Islet precursor cell (in vitro differentiated cells): ENCODE measurements around the gene SHISA8.
"Not testable (repeated sequence)": the region's sequence is repeated elsewhere in the genome, so short reads cannot be mapped to it uniquely, and the experiment has no call there.

Source experiments
- DNase-seq: peaks from one replicate; pipeline ENCODE4 v3.0.0-alpha.2; 2018

The SHISA8 gene

DNA sequence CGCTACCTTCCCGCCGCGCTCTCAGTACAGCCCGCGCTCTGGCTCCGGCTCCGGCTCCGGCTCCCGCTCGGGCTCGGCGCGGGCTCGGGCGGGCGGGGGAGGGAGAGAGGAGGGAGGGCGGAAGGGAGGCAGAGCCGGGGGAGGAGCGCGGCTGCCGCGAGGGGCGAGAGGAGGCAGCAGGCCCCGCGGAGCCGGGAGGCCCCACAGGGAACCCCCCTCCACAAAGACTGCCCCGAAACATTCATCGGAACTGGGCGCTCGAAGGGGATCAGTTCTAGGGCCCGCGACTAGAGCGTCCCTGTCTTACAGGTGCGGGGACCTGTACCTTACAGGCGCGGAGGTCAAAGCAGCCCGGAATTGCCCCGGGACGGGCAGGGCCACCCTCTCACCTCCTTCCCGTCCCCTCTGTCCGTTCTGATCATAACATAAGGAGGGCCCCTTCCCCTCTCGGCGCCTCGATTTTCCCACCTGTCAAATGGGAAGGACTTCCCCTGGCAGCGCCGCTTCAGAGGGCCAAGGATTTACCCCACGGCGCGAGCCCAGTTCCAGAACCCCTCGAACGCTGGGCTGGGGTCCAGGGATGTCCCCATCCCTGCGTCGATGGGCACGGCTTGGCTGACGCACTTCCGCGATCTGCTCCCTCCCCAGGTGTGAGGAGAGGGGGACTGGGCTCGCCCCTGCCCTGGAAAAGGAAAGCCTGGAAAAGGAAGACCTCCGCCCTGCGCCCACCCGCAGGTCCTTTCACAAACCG is at the start of gene SHISA8:
Gene SHISA8 (minus strand): TSS at position 40 of the 751 bp plus-strand sequence. CDS start 407 bp downstream, outside the sequence.
- DNase-seq: peak; percentile 71

DNA sequence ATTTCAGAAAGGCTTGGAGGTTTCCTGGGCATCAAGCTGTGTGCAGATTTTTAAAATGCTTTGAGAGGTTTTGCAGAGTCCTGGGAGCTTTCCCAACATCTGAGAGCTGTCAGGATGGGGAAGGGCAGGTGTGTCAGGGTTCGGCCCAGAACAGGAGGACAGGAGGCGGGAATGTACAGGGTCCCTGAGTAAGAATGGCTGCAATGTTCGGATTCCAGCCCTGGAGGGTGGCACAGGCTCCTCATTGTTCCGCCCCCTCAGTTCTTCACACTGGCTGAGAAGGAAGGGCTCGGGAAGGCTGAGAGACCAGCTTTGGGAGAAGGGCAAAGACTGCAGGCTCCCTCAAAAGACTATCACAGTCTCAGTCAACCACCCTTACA is 49.2 kb upstream of the SHISA8 start:
- no peak for DNase-seq

DNA sequence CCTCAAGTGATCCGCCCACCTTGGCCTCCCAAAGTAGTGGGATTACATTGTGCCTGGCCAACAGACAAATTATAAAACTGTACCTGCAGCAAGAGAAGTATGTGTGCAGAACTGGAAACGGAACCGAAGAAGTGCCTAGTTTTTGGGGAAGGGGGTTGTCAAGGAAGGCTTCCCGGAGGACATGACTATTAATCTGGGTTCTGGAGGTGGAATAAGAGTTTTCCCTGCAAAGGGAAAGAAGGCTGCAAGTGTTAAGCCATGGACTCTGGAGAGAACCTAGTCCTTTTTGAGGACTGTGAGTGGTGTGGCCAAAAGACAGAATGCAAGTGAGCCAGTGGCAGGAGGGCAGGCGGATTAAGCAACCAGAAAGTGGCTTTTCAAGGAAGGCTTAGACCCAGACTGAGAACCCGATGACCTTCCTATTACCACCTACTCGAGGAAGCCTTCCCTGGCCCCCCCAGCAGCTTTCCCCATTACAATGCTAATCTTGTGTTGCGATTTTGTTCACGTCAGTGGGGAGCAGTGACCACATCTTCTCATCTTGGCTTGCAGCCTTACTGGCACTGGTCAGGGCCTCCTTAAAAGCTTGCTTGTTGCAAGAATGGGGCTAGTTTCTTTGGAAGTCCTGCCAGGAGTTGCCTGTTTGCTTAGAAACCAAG is 48.7 kb upstream of the SHISA8 start:
- DNase-seq: no peak

DNA sequence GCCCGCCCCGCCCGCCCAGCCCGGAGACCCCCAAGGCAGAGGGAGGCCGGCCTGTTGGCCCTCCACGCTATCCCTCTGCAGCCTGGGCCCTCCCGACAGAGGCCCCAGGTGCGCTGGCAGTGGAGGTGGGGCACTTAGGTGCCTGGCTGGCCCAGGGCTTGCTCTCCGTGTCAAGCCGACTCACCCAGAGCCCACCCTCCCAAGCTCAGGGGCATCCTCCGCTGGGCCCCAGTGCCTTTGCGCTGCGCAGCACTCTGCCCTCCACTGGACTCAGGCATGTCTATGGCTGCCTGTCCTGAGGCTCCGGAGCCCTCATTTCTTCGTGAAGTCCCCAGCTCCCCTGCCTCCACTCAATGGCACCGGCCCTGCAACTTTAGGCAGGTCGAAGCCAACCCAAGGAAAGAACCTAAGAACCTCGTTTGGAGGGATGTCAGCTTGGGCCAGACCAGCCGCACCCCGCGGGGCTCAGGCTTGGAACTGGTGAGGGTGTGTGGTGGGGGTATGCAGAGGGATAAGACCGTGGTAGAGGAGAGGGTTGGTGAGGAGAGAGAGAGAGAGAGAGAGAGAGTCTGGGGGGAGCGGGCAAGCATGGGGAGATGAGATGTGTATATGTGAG is 43.2 kb upstream of the SHISA8 start:
- no peak for DNase-seq

DNA sequence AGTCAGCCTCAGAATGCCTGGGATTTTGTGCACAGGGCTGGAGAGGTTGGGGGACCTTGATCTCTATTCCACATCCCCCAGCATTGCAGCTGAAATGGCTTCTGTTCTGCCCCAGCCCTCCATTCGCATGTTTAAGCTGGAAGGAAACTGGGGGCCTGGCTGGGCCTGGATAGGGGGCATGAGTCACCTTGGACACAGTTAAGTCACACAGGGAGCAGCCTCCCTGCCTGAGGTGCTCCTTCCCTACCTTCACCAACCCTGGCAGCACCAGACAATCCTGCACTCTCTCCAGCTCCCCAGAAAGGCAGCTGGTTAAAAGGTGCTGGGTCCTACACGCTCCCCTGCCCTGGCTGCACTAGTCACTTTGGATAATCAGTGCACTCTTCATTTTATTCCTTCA is 37.8 kb upstream of the SHISA8 start:
- no peak for DNase-seq

DNA sequence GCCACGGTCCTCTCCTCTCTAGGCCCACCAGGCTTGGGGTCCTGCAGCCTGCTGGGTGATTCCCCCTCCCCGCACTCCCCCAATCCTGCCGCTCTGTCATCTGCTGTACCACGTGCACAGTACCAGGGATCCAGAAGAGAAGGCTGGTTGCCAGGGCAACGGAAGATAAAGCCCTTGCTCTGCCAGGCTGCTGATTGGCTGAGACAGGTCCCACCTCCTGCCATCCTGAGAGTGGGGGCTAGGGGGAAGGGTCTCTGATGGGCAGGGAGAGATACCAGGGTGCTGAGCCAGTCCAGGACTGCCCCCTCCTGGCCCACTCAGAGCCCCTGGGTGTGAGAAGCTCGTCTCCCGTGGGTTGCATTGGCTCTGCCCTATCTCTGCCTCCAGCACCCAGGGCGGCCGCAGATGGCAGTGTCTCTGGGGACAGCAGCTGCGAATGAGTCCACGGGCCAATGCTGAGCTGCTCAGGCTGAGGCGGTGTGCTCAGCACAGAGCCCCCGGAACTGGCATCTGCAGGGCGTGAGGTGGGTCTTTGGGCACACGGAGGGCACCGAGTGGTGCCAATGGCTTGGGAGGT is 37.1 kb upstream of the SHISA8 start, which contains the start of gene SMIM45:
Gene SMIM45 (plus strand): TSS at position 253 of the 577 bp plus-strand sequence.
- DNase-seq: no peak

DNA sequence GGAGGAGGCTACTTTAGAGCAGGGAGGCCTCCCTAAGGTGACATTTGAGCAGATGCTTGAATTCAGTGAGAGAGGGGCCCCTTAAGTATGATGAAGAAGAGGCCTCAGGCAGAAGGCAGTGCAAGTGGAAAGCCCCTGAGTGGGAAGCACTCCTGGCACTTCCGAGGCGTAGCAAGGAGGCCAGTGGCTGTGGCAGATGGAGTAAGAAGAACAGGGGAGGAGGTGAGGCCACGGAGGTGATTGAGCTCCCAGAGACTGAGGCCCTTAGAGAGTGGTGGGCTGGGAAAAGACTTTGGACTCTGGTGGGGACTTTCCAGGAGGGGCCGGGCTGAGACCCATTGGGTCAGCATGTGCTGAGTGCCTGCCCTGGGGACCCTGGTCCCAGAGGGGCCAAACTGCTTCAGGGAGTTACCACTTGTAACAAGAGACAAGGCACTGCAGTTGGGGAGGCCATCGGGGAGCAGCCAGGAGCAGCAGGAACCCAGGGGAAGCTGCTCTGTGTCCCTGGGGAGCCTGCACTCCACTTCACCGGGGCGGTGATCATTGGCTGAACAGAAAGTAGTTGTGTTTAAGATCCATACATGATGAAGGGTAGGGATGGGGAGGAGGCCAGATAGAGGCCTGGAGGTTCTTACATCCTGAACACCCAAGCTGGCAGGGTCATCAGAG is 34.6 kb upstream of the SHISA8 start:
- DNase-seq: no peak

DNA sequence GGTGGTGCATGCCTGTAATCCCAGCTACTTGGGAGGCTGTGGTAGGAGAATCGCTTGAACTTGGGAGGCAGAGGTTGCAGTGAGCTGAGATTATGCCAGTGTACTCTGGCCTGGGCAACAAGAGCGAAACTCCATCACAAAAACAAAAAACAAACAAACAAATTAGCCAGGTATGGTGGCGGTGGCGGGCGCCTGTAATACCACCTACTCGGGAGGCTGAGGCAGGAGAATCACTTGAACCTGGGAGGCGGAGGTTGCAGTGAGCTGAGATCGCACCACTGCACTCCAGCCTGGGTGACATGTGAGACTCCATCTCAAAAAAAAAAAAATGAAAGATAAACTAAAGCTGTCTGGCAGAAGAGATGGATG is 34.0 kb upstream of the SHISA8 start:
- DNase-seq: not testable (repeated sequence)

DNA sequence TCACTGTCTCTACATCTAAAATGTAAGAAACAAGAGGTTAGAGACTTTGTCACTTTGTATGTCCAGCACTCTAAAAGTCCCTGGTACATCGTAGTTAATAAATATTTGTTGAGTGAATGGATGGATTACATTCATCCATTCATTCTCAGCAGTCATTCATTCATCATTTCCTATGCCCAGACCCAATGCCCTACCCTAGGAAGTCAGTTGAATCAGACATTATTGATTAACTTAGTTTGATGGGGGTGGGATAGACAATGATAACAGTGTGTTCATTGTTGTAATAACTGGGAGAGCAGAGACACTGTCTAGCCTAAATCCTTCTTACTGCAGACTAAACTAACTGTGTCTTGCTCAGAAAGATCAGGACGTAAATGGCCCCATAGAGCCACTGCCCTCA is 33.3 kb upstream of the SHISA8 start:
- DNase-seq: no peak

DNA sequence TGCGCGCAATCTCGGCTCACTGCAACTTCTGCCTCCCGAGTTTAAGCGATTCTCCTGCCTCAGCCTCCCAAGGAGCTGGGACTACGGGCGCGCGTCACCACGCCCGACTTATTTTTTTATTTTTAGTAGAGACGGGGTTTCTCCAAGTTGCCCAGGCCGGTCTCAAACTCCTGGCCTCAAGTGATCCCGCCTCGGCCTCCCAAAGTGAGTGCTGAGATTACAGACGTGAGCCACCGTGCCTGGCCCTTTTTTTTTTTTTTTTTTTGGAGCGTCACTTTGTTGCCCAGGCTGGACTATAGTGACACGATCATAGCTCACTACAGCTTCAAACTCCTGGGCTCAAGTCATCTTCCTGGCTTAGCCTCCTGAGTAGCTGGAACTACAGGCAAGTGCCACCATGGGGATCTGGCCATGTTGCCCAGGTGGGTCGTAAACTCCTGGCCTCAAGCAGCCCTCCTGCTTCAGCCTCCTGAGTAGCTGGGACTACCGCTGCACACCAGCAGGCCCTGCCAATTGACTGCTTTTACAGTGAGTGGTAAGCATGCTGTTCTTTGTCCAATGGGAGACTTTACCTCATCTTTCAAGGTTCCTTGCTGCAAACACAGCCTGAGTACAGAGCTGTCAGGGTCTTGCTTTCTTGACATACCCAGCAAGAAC is 32.7 kb upstream of the SHISA8 start:
- DNase-seq: no peak

DNA sequence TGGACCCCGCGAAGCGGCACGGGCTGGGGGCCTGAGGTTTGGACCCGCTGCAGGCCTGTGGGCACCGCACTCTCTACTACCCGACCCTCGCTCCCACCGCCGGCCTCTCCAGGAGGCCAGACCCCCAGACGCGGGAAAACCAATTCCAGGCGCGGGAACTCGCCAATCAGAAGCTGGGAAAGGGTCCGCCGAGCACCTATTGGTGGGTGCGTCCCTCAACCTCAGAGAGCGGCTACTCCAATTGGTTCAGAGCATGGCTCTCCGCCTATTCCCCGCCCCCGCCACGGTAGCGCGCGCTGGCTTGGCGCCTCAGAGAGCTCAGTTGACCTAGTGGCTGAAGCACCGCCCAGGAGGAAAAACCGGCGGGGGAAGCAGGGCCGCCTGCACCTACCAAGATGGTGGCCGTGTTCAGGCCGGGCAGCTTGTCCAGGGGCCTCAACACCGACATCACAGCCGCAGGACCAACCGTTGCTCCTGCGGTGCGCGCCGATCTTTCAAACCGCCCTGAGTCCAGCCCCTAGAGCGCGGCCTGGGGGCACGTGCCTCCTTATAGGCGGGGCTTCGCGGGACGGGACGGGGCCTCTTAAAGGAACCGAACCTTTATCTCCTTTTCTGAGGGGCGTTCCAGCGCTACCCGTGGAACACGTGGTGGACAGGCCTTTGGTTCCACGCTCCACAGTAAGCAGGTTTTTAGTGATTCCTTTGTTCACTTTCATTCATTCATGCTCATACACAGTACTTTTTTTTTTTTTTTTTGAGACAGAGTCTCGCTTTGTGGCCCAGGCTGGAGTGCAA is 32.0 kb upstream of the SHISA8 start, which contains the start of gene CENPM:
Gene CENPM (minus strand): TSS at position 524 of the 795 bp plus-strand sequence. CDS start 76 bp downstream, at position 448.
- peak; percentile 99 for DNase-seq

DNA sequence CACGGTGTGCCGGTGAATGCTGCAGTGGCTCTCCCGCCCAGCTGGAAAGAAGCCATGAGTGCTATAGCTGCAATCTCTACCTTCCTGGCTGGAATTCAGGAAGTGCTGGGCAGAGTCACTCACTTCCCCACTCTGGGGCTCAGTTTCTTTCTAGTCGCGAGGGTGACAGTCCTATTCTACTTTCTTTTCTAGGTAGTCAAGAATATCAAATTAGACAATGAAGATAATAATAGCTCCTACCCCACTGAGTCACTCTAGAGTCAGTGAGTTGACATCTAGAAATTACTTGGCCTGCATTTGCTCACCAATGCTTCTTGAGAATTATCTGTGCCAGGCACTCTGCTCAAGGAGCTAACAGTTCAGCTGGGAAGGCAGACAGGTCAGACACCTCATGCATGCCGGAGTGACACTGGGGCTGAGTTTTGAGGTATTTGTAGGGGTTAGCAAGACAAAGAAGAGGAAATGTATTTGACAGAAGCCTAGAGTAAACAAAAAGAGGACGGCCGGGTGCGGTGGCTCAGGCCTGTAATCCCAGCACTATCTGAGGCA is 28.9 kb upstream of the SHISA8 start:
- DNase-seq: no peak

DNA sequence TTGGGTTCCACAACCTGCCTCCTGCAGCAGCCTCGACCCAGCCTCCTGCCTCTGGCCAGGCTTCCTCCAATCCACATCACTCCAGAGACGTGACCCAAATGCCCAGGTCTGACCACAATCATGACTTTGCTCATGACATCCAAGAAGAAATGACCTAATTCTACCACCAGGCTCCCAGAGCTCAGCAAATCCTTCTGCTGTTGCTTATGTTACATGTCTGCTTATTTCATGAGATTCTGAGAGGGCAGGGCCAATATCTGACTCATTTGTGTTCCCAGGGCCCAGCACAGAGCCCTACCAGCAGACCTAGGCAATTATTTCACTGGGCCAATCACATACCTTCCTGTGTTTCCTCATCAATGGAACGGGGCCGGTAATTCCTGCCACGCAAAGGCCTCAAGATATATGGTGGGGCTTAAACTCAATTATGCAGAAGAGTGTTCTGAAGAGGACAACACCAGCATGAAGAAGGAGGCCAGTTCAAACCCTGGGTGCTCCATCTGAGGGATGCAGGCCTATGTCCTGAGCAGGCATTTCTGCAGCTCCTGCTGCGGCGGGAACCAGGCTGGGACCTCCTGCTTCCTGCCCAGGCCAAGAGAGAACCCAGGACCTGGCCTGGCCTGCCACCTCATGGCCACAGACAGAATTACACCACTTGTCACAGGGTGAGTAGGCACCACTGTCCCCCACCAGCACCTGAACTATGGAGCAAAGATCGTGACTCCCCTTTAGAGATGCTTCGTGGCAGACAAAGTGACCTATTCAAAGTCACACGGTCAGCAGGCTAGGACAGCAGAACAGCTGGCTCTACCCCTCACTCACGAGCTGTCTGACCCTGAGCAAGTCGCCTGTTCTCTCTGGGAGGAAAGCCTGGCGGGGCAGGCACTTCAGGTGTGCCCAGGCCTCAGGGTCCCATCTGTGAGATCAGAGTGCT is 26.2 kb upstream of the SHISA8 start:
- DNase-seq: peak; percentile 93

DNA sequence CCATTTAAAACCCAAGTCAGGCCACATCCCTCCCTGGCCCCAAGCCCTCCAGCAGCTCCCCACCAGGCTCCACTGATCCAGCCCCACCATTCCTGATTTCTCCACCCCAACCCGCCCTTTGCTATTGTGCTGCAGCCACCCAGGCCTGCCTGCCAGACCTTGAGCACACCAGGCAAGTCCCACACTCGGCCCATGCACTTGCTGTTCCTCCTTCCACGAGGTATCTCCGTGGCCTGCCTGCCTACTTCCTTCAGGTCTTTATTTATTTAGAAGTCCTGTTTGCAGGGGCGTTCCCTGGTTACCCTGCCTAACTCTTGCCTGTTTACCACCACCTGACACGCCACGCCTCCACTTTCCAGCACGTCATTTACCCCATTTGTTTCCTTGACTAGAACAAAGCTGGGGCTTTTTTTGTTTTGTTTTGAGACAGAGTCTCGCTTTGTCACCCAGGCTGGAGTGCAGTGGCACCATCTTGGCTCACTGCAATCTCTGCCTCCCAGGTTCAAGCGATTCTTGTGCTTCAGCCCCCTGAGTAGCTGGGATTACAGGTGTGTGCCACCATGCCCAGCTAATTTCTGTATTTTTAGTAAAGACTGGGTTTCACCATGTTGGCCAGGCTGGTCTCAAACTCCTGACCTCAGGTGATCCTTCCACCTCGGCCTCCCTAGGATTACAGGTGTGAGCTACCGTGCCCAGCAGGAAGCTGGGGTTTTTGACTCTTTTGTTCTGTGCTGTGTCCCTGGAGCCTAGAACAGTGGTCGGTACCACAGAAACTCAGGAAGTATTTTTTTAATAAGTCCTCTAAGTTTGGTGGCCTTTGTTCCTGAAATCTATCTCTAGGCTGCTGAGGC is 25.3 kb upstream of the SHISA8 start:
- peak; percentile 54 for DNase-seq

DNA sequence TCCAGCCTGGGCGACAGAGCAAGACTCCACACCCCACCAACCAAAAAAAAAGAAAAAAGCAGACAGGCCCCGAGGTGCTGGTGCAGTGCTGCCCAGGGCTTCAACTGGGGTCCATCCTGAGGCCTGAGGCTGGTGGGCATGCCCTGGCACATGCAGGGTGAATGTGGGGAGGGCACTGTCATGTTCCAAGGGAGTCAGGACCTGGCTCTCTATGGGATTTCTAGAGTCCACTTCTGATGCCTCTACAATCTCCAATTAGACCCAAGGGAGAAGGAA is 22.0 kb upstream of the SHISA8 start:
- DNase-seq: no peak

DNA sequence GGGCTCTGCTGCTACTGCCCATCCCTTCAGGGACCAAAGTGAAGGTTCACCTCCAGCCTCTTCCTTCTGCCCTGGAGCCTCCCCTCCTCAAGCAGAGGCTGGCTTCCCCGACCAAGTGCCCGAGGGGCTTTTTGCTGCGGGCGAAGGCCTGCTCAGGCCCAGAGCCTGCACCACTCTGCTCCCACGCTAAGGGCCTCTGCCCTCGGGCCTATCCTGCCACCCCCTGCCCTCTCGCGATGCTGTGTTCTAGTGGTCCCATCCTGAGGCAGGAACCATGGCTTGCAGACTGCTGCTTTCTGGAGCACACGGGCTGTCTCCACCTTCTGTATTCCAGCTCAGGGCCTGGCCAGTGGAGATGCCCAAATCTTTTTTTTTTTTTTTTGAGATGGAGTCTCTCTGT is 20.6 kb upstream of the SHISA8 start:
- peak; percentile 43 for DNase-seq

DNA sequence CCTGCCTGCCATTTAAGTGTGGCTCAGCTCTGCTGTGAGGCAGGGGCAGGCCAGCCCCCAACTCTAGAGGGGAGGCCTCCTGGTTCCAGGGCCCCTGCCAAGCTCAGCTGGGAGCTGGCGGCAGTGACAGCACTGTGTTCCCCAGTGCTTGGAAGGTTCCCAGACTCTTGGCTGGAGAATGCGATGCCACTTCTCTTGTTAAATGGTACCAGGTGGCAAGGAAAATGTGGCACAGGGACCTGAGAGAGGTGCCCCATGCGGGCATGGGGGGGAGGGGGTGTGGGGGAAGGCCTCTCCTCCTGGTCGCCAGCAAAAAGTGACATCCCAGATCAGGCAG is 20.1 kb upstream of the SHISA8 start:
- DNase-seq: peak; percentile 47

DNA sequence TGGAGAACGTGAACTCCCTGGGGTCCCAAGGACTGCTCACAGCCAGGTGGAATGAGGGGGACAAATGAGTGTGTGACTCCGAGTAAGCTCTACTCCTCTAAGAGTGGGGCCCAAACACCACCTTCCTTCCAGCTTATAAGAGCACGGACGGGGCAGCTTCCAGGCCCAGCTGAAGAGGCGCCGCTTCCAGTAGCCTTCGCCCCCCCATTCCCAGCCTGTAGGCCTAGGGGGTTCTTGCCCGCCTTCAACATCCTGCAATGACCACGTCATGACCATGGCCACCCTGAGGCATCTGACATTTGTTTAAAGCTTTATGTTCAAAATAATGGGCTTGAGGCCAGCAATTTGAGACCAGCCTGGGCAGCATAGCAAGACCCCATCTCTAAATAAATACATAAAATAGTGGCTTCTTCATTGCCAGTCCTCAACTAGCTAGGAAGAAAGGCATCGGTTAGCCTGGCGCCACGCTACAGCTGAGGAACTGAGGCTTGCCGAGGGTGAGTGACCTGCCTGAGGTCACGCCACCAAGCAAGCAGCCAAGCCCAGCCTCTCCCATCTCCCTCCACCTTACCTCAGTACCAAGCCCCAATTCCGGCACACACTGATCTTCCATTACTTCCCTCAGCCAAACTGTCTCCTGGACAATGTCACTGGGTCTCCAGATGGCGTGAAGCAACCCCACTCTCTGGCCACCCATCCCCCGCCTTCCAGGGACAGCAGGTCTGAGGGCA is 19.6 kb upstream of the SHISA8 start:
- DNase-seq: peak; percentile 39
